Measurements from ENCODE around the gene A3GALT2.

Gene A3GALT2

GRCh38 chr1:33332357-33332789 lies 11.5 kb upstream of the A3GALT2 start:
- no peak for DNase-seq (ENCODE audit: low spot score)

- no peak for DNase-seq (ENCODE audit: low spot score)
Measured at GRCh38 chr1:33331444-33332356, 10.8 kb upstream of the A3GALT2 start.

- DNase-seq (ENCODE audit: low spot score), result no peak
Measured at GRCh38 chr1:33330906-33331305, 10.0 kb upstream of the A3GALT2 start.

GRCh38 chr1:33330361-33330890 lies 9.5 kb upstream of the A3GALT2 start:
- no peak for DNase-seq (ENCODE audit: low spot score)

- DNase-seq (ENCODE audit: low spot score), result no peak
Measured at GRCh38 chr1:33329600-33330305, 8.9 kb upstream of the A3GALT2 start.

- no peak for DNase-seq (ENCODE audit: low spot score)
Measured at GRCh38 chr1:33328817-33329216, 7.9 kb upstream of the A3GALT2 start.

- DNase-seq (ENCODE audit: low spot score), result no peak
Measured at GRCh38 chr1:33327587-33328325, 6.9 kb upstream of the A3GALT2 start.

GRCh38 chr1:33326785-33327184 lies 5.9 kb upstream of the A3GALT2 start:
- no peak for DNase-seq (ENCODE audit: low spot score)

GRCh38 chr1:33324677-33325575 lies 4.0 kb upstream of the A3GALT2 start:
- DNase-seq (ENCODE audit: low spot score), result no peak

GRCh38 chr1:33323663-33324477 lies 3.0 kb upstream of the A3GALT2 start:
- no peak for DNase-seq (ENCODE audit: low spot score)

GRCh38 chr1:33322870-33323585 lies 2.1 kb upstream of the A3GALT2 start:
- no peak for DNase-seq (ENCODE audit: low spot score)

GRCh38 chr1:33322109-33322508 lies 1.2 kb upstream of the A3GALT2 start:
- no peak for DNase-seq (ENCODE audit: low spot score)

- DNase-seq (ENCODE audit: low spot score), result no peak
Measured at GRCh38 chr1:33321178-33321577, 280 bp upstream of the A3GALT2 start.

- DNase-seq (ENCODE audit: low spot score), result no peak
Measured at GRCh38 chr1:33319949-33320618, 814 bp downstream of the A3GALT2 start.

GRCh38 chr1:33319186-33319948 lies 1.5 kb downstream of the A3GALT2 start:
- DNase-seq (ENCODE audit: low spot score), result no peak

GRCh38 chr1:33317946-33318345 lies 3.0 kb downstream of the A3GALT2 start:
- no peak for DNase-seq (ENCODE audit: low spot score)

- DNase-seq (ENCODE audit: low spot score), result no peak
Measured at GRCh38 chr1:33317354-33317753, 3.5 kb downstream of the A3GALT2 start.

GRCh38 chr1:33316601-33317000 lies 4.3 kb downstream of the A3GALT2 start:
- DNase-seq (ENCODE audit: low spot score), result no peak

Measured in germinal center (tissue), 1 donor.